Neural progenitor cell (in vitro differentiated cells): ENCODE data around the gene JAZF1. TPM values are rescaled to one million over a fixed set of nuclear protein-coding genes. Genes with fewer than 3 reads are reported as not detected.

ENCODE experiments used
- DNase-seq: peaks from one replicate; pipeline ENCODE4 v3.0.0-alpha.2; 2016; ENCODE audit warnings: low spot score
- H2AFZ ChIP-seq: fragments of 200-600 bp; sonication (generic); replicated peaks from 2 replicates; pipeline ENCODE4 v1.6.1; 2016; ENCODE audit warnings: antibody characterized with exemption
- H3F3A ChIP-seq: fragments of 200-600 bp; sonication (generic); 2 replicates; pipeline ENCODE4 v1.6.1; 2016; ENCODE audit warnings: antibody characterized with exemption, low read depth
- H3K27ac ChIP-seq: fragments of 200-600 bp; sonication (generic); 2 replicates; pipeline ENCODE4 v1.5.1; 2016; ENCODE audit warnings: mild to moderate bottlenecking
- H3K27me3 ChIP-seq: fragments of 200-600 bp; sonication (generic); 2 replicates; pipeline ENCODE4 v1.6.1; 2016; ENCODE audit warnings: mild to moderate bottlenecking, moderate library complexity
- H3K36me3 ChIP-seq: fragments of 200-600 bp; sonication (generic); 2 replicates; pipeline ENCODE4 v1.5.1; 2016
- H3K4me1 ChIP-seq: fragments of 200-600 bp; sonication (generic); 2 replicates; pipeline ENCODE4 v1.6.1; 2016; ENCODE audit warnings: mixed run types
- H3K4me2 ChIP-seq: fragments of 200-600 bp; sonication (generic); 2 replicates; pipeline ENCODE4 v1.6.1; 2016
- H3K4me3 ChIP-seq: fragments of 200-600 bp; sonication (generic); 2 replicates; pipeline ENCODE4 v1.5.1; 2016
- H3K79me2 ChIP-seq: fragments of 200-600 bp; sonication (generic); 2 replicates; pipeline ENCODE4 v1.6.1; 2016; ENCODE audit warnings: low read depth
- H3K9ac ChIP-seq: fragments of 200-600 bp; sonication (generic); 2 replicates; pipeline ENCODE4 v1.6.1; 2016
- H3K9me3 ChIP-seq: fragments of 200-600 bp; sonication (generic); 2 replicates; pipeline ENCODE4 v1.5.1; 2016; ENCODE audit warnings: low read depth
- H4K20me1 ChIP-seq: fragments of 200-600 bp; sonication (generic); 2 replicates; pipeline ENCODE4 v1.6.1; 2016; ENCODE audit warnings: low read depth
- H3K27ac Mint-ChIP-seq: 3 replicates; pipeline ENCODE4 v1.8.0; 2021; ENCODE audit warnings: mixed read lengths
- H3K27me3 Mint-ChIP-seq: 2 replicates; pipeline ENCODE4 v1.8.0; 2022; ENCODE audit warnings: low read depth, mild to moderate bottlenecking, inconsistent platforms, moderate library complexity, mixed read lengths; ENCODE audit not compliant: insufficient read depth
- H3K36me3 Mint-ChIP-seq: 3 replicates; pipeline ENCODE4 v1.8.0; 2021; ENCODE audit warnings: mixed read lengths
- H3K4me1 Mint-ChIP-seq: 3 replicates; pipeline ENCODE4 v1.8.0; 2021; ENCODE audit warnings: mixed read lengths
- H3K4me3 Mint-ChIP-seq: 3 replicates; pipeline ENCODE4 v1.8.0; 2021; ENCODE audit warnings: mild to moderate bottlenecking, moderate library complexity, mixed read lengths
- H3K9me3 Mint-ChIP-seq: 3 replicates; pipeline ENCODE4 v1.8.0; 2020; ENCODE audit warnings: mixed read lengths
- EZH2 ChIP-seq: fragments of 200-600 bp; sonication (generic); IDR thresholded peaks from 2 replicates; pipeline ENCODE4 v1.6.1; 2017; ENCODE audit warnings: antibody characterized with exemption, mild to moderate bottlenecking, moderate library complexity
- EZH2phosphoT487 ChIP-seq: fragments of 200-600 bp; sonication (generic); IDR thresholded peaks from 2 replicates; pipeline ENCODE4 v1.6.1; 2017; ENCODE audit warnings: antibody characterized with exemption
- total RNA-seq: library from RNA; depleted of rRNA; stranded (reverse); fragments of >200 nt; gene quantifications from 2 replicates; pipeline ENCODE4 v1.2.3, GENCODE V29; 2015; ENCODE audit warnings: low replicate concordance
- TF ChIP-seq, protein P1 (sequence below): fragments of 200-600 bp; sonication (generic); IDR thresholded peaks from 2 replicates; pipeline ENCODE4 v1.5.1; 2017; ENCODE audit warnings: antibody characterized with exemption, mild to moderate bottlenecking

The JAZF1 gene
- total RNA-seq, 1 donor from 2014 or later, result 3.1 TPM

DNA sequence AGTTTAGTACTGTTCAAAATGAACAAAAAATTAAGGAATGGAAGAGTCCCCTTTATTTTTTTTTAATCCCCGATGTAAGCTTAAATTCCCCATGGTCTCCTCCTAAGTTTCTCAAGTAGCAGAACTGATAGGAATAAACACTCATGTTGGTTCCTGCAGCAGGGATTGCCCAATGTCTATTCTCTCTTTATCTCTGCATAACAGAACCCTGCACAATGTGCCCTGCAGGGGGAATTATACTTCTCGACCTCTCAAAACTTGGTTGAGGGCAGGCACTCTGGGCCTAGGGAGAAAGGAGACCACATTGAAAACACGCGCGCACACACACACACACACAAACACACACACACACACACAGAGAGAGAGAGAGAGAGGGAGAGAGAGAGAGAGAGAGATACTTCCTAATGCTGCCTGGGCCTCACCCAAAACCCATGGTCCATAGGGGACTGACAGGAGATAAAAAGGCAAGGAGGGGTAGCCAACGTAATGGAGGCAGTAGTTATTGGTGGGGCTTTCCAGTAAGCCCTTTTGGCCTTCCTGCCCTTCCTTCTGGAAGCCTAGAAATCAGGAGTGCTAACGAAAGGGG is 22.7 kb downstream of the JAZF1 start:
- H3K27me3 ChIP-seq, result no peaks in the 10 kb centered on the region
- H3K4me2 ChIP-seq, result no peak overlapping the region
- no peaks in the 10 kb centered on the region for H3K4me1 ChIP-seq
- Mint-ChIP-seq H3K36me3 (no peaks in the 10 kb centered on the region), H3K27ac (no peak overlapping the region), H3K4me1 (no peaks in the 10 kb centered on the region), H3K9me3 (no peaks in the 10 kb centered on the region), H3K27me3 (no peaks in the 10 kb centered on the region), H3K4me3 (no peak overlapping the region)
- no peak overlapping the region for H3K27ac ChIP-seq
- no peak overlapping the region for H3K4me3 ChIP-seq
- H3K9ac ChIP-seq, result no peak overlapping the region
- H4K20me1 ChIP-seq, result no peaks in the 10 kb centered on the region
- no peaks in the 10 kb centered on the region for H3K36me3 ChIP-seq
- no peaks in the 10 kb centered on the region for H3K79me2 ChIP-seq
- no peaks in the 10 kb centered on the region for H3F3A ChIP-seq
- TF ChIP-seq, protein P1, sequence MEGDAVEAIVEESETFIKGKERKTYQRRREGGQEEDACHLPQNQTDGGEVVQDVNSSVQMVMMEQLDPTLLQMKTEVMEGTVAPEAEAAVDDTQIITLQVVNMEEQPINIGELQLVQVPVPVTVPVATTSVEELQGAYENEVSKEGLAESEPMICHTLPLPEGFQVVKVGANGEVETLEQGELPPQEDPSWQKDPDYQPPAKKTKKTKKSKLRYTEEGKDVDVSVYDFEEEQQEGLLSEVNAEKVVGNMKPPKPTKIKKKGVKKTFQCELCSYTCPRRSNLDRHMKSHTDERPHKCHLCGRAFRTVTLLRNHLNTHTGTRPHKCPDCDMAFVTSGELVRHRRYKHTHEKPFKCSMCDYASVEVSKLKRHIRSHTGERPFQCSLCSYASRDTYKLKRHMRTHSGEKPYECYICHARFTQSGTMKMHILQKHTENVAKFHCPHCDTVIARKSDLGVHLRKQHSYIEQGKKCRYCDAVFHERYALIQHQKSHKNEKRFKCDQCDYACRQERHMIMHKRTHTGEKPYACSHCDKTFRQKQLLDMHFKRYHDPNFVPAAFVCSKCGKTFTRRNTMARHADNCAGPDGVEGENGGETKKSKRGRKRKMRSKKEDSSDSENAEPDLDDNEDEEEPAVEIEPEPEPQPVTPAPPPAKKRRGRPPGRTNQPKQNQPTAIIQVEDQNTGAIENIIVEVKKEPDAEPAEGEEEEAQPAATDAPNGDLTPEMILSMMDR, result no peak
- TF ChIP-seq EZH2 (no peak), EZH2phosphoT487 (no peak)
- H2AFZ ChIP-seq, result no peak overlapping the region
- H3K9me3 ChIP-seq, result no peaks in the 10 kb centered on the region
- DNase-seq, result no peak

DNA sequence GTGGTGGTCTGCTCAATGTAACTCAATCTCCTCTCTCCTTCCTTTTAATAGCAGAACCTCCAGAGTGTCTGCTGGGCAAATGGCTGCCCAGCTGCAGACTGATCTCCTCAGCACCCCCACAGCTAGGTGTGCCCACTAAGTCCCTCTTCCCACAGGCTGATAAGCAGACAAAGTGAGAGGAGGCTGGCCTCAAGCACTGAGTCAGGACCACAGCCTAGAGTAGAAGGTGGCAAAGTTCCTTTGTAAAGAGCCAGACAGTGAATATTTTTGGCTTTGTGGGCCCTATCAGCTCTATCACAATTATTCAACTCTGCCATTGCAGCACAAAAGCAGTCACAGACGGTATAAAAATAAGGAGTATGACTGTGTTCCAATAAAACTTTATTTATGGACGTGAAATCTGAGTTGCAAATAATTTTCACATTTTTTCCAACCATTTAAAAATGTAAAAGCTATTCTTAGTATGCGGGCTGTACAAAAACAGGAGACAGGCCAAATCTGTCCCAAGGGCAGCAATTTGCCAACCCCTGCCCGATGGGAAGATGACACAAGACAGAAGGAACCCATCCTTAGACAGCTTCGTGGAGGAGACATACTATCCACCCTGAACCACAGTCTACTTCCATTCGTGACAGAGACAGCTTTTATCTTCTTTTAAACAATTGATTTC is 23.4 kb downstream of the JAZF1 start:
- no peak overlapping the region for H3K27ac ChIP-seq
- H3K9me3 ChIP-seq, result no peaks in the 10 kb centered on the region
- H3K9ac ChIP-seq, result no peak overlapping the region
- H3K27me3 ChIP-seq, result no peaks in the 10 kb centered on the region
- Mint-ChIP-seq H3K4me1 (no peaks in the 10 kb centered on the region), H3K27me3 (no peaks in the 10 kb centered on the region), H3K27ac (no peak overlapping the region), H3K9me3 (no peaks in the 10 kb centered on the region), H3K4me3 (no peak overlapping the region), H3K36me3 (no peaks in the 10 kb centered on the region)
- no peak for DNase-seq
- TF ChIP-seq, protein P1, result no peak
- TF ChIP-seq EZH2, result no peak
- TF ChIP-seq EZH2phosphoT487, result no peak
- H3K4me3 ChIP-seq, result no peak overlapping the region
- H2AFZ ChIP-seq, result no peak overlapping the region
- no peaks in the 10 kb centered on the region for H3K36me3 ChIP-seq
- no peaks in the 10 kb centered on the region for H3K79me2 ChIP-seq
- no peaks in the 10 kb centered on the region for H3F3A ChIP-seq
- no peak overlapping the region for H3K4me2 ChIP-seq
- no peaks in the 10 kb centered on the region for H3K4me1 ChIP-seq
- H4K20me1 ChIP-seq, result no peaks in the 10 kb centered on the region

DNA sequence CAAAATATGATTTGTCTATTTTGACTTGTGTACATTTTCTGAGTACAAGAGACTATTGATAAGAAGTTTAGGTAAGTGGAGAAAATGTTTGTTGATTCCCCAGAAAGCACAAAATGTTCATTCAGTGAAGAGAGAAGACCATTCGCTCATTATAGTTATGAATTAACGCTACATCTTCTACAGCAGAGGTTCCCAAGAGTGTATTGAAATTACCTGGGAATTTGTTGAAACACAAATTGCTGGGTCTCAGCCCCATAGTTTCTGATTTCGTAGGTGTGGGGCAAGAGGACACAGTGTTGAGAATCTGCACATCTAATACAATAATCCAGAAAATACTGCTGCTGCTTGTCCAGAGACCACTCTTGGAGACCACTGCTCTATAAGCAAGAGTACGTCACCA is 24.2 kb downstream of the JAZF1 start:
- TF ChIP-seq EZH2phosphoT487 (no peak), EZH2 (no peak)
- TF ChIP-seq, protein P1, result no peak
- Mint-ChIP-seq H3K36me3 (no peaks in the 10 kb centered on the region), H3K9me3 (no peaks in the 10 kb centered on the region), H3K4me1 (no peaks in the 10 kb centered on the region), H3K27me3 (no peaks in the 10 kb centered on the region), H3K4me3 (no peak overlapping the region), H3K27ac (no peak overlapping the region)
- Histone ChIP-seq H3K4me3 (no peak overlapping the region), H3K36me3 (no peaks in the 10 kb centered on the region), H3K9ac (no peak overlapping the region), H3K4me2 (no peak overlapping the region), H3K27ac (no peak overlapping the region), H4K20me1 (no peaks in the 10 kb centered on the region), H3K27me3 (no peaks in the 10 kb centered on the region), H2AFZ (no peak overlapping the region), H3F3A (no peaks in the 10 kb centered on the region), H3K9me3 (no peaks in the 10 kb centered on the region), H3K79me2 (no peaks in the 10 kb centered on the region), H3K4me1 (no peaks in the 10 kb centered on the region)
- DNase-seq, result no peak
